GM19467 (cell line): ENCODE measurements around the gene SPINT3.

Experiments
- ATAC-seq: cut with Tn5 transposase; IDR thresholded peaks from one replicate; pipeline ENCODE4 v1.9.1; 2021; ENCODE audit warnings: mild to moderate bottlenecking, moderate library complexity; ENCODE audit not compliant: unreplicated experiment

The SPINT3 gene, protein sequence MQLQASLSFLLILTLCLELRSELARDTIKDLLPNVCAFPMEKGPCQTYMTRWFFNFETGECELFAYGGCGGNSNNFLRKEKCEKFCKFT

GRCh38 chr20:45515147-45515913 is at the start of gene SPINT3:
SPINT3 (minus strand) TSS chr20:45515622; CDS start chr20:45515608, 14 bp downstream.
- no peak for ATAC-seq

GRCh38 chr20:45564760-45565276 is 49.4 kb upstream of the SPINT3 start:
- ATAC-seq, result no peak

DNA sequence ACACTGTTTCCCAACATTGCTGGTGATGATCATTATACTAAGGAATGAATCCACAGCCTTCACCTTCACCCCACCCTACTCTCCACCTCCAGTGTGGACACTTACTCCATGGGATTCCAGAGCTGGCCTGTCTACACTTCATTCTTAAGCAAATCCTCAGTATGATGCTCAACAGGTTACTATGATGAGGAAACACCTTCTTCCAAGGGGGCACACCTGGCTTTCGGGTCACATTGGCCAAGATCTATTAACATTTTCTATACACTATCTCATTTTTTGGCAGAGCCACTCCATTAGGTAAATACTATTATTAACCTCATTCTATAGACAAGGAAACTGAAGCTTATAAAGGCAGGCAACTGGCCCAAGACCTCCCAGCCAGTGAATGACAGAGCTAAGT is 39.8 kb upstream of the SPINT3 start:
- ATAC-seq, result no peak

DNA sequence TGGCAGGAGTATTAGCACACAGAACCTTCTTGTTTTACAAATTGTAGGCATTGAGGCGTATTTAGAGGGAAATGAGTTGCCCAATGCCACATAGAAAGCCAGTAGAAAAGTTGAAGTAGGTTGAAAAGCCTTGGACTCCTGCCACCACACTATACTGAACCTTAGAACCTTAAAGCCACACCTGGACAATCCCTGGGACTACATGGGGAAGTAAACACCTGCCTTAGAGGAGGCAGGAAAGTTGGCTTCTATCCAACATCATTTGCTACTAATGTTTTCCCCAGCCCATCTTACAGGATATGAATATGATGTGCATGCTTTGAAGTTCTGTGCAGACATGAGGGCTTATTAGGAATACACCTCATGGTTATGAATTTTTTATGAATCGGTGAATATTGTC is 37.0 kb upstream of the SPINT3 start:
- ATAC-seq, result no peak

GRCh38 chr20:45550765-45551164 is 35.3 kb upstream of the SPINT3 start:
- no peak for ATAC-seq

- ATAC-seq, result no peak
Measured at GRCh38 chr20:45548410-45548809, 33.0 kb upstream of the SPINT3 start.

GRCh38 chr20:45547206-45547770 is 31.9 kb upstream of the SPINT3 start, which contains the start of gene EPPIN:
EPPIN (minus strand) TSS chr20:45547401; CDS start chr20:45547357, 44 bp downstream.
- no peak for ATAC-seq

- no peak for ATAC-seq
Measured at GRCh38 chr20:45545754-45546453, 30.5 kb upstream of the SPINT3 start.

DNA sequence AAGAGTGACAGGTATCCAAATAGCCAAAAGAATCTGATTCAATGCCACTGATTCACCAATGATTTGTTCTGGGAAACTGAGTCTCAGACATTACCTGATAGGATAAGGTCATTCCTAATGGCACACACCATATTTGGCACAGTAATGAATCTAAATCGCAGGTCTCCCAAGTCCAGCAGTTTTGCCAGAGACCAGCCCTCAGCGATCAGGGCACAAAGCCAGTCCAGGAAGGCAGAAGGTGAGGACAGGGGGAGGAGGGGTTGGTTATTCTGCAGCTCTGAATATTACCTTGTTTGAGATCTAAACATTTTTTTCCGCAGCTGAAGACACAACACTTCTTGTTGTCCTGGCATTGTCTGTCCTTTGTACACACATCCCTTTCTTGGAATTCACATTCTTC is 29.9 kb upstream of the SPINT3 start:
- ATAC-seq, result no peak

DNA sequence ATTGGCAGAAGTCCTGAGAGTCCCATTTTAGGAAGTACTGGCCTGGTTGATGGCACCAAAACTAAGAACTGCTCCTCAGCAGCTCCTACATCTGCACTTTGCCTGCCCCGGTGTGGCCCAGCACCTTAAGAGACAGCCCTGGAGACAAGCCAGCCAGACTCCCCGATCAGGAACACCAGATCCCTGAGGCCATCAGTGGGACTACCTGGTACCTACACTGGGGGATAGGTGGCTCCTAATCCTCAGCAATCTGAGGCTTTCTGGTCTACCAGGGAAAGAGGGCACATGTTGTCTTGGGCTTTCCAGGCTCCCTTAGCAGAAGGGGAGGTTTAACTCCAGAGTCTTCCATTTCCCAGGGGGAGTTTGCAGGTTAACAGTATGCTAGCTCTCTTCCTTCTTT is 24.0 kb upstream of the SPINT3 start, which contains the start of gene WFDC6:
TSS of gene WFDC6 (minus strand) at position 101 of the 400 bp plus-strand sequence. CDS start at position 26, 75 bp downstream.
- ATAC-seq, result no peak

DNA sequence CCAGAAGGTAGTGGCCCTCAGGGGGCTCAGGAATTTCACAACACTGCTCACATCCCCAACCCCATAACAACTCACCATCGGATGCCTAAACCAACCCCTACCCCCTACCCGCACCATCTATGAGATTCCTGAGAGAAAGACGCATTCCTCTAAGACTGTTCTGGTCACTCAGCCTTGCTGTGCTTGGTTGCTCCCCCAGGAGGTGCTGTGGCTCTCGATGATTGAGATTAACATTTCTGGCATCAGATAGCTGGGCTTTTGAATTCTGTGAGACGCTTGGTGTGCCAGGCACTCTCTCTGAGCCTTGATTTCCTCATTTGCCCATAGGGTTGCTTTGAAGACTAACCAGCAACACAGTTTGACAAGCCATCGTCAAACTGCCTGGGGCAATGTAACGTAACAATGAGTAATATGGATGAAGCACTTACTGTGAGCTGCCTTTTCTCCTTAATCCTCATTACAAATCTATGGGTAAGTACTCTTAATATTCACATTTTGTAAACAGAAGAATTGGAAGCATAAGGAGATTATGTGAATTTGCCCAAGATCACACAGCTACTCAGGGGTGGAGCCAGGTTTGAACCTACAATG is 22.9 kb upstream of the SPINT3 start:
- no peak for ATAC-seq

GRCh38 chr20:45527294-45527693 is 11.9 kb upstream of the SPINT3 start:
- ATAC-seq, result no peak

- no peak for ATAC-seq
Measured at GRCh38 chr20:45523821-45524220, 8.4 kb upstream of the SPINT3 start.

DNA sequence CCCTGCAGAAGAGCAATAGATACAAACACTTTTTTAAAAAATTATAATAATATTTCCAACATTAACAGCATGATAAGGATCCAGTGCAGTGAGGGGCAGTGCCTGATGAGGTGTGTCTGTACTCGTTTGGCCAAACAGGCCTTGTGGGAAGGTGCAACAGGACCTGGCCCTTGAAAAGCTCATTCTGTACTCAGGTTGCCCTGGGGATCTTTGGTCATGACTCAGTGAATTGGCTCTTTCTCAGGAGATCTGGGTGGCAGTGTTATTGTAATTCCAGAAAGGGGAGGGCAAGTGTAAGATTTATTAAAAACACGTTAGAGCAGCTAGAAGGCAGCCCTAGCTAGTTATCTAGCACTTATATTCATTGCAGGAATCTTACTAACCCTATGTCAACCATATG is 2.9 kb upstream of the SPINT3 start:
- no peak for ATAC-seq

DNA sequence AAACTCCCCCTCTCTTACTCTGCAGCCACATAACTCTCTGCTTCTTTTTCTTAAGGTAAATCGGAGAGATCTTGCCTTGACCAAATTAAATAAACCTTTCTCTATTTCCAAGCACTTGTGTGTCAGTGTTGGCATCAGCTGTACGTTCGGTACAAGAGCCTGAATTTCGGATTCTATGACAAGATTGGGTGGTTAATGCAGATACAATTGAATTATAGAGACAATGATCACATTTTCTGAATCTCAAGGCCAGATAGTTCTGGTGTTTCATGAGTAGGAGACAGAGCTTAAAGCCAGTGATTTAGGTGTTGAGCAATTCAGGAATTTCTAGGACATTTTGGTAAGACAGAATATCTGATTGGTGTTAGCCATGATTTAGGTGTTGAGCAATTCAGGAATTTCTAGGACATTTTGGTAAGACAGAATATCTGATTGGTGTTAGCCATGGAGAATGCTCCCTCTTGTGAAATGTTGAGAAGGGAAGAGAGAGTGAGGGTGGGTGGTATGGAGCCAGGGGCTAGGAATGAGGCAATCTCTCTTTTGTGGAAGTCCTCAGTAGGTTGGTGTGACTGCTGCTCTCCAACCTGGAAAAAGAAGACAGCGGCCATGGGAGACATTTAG is 5.1 kb downstream of the SPINT3 start:
- no peak for ATAC-seq

GRCh38 chr20:45509091-45509490 is 6.3 kb downstream of the SPINT3 start:
- ATAC-seq, result no peak

- ATAC-seq, result no peak
Measured at GRCh38 chr20:45508068-45508886, 7.1 kb downstream of the SPINT3 start.

GRCh38 chr20:45507011-45507820 is 8.2 kb downstream of the SPINT3 start:
- ATAC-seq, result no peak

GRCh38 chr20:45506398-45506797 is 9.0 kb downstream of the SPINT3 start:
- no peak for ATAC-seq
